Liver (tissue), 9 donors: Measurements from ENCODE around the gene PFKL. TPM values are rescaled to one million over a fixed set of nuclear protein-coding genes. Genes with fewer than 3 reads are reported as not detected.

ENCODE experiments used
- DNase-seq: peaks from one replicate; pipeline ENCODE4 v3.0.0-alpha.2; 2017; ENCODE audit warnings: low spot score
- H3K27ac ChIP-seq, 2 donors: one replicate each; pipeline ENCODE4 v1.7.0; 2013; ENCODE audit warnings: inconsistent platforms in 2 of 2, low read length in 2 of 2, control low read depth in 1 of 2, low read depth in 1 of 2, mild to moderate bottlenecking in 1 of 2
- H3K27me3 ChIP-seq, 4 donors: one replicate each; pipeline versions ENCODE4 v1.6.1 to v1.7.0; 2013; ENCODE audit warnings: low read length in 3 of 4, inconsistent platforms in 1 of 4, mild to moderate bottlenecking in 1 of 4, moderate library complexity in 1 of 4; ENCODE audit not compliant: control insufficient read depth in 4 of 4, insufficient read depth in 4 of 4
- H3K36me3 ChIP-seq, 4 donors: one replicate each; pipeline versions ENCODE4 v1.6.1 to v1.7.0; 2013; ENCODE audit warnings: low read length in 3 of 4, mild to moderate bottlenecking in 3 of 4, low read depth in 1 of 4, moderate library complexity in 1 of 4; ENCODE audit not compliant: control insufficient read depth in 4 of 4, insufficient read depth in 3 of 4
- H3K4me1 ChIP-seq, 4 donors: one replicate each; pipeline versions ENCODE4 v1.6.1 to v1.7.0; 2013; ENCODE audit warnings: low read length in 3 of 4, mild to moderate bottlenecking in 3 of 4, moderate library complexity in 1 of 4; ENCODE audit not compliant: control insufficient read depth in 4 of 4, insufficient read depth in 4 of 4
- H3K4me3 ChIP-seq, 3 donors: one replicate each; pipeline versions ENCODE4 v1.6.1 to v1.7.0; 2013; ENCODE audit warnings: low read length in 3 of 3, control low read depth in 1 of 3, low read depth in 1 of 3, mild to moderate bottlenecking in 1 of 3
- H3K9ac ChIP-seq, 2 donors: one replicate each; pipeline ENCODE4 v1.7.0; 2013; ENCODE audit warnings: low read length in 2 of 2, mild to moderate bottlenecking in 2 of 2, moderate library complexity in 2 of 2, control low read depth in 1 of 2, low read depth in 1 of 2
- H3K9me3 ChIP-seq, 4 donors: one replicate each; pipeline versions ENCODE4 v1.6.1 to v1.7.0; 2013; ENCODE audit warnings: low read length in 3 of 4; ENCODE audit not compliant: control insufficient read depth in 4 of 4
- ATF3 ChIP-seq: IDR thresholded peaks from 2 replicates; pipeline ENCODE4 v1.6.1; 2016; ENCODE audit warnings: antibody characterized with exemption
- CTCF ChIP-seq: fragments of 150-350 bp; IDR thresholded peaks from 2 replicates; pipeline ENCODE4 v1.5.1; 2017; ENCODE audit warnings: improper control_type of control experiment, low read depth, low read length; ENCODE audit not compliant: missing input control
- EGR1 ChIP-seq, 2 donors: IDR thresholded peaks; 2 replicates each; pipeline ENCODE4 v1.6.1; 2016 to 2018; ENCODE audit warnings: antibody characterized with exemption in 2 of 2, low read depth in 2 of 2
- JUND ChIP-seq, 2 donors: IDR thresholded peaks; 2 replicates each; pipeline ENCODE4 v1.6.1; 2016; ENCODE audit warnings: antibody characterized with exemption in 2 of 2
- MAX ChIP-seq: IDR thresholded peaks from 2 replicates; pipeline ENCODE4 v1.6.1; 2016; ENCODE audit warnings: antibody characterized with exemption
- NR2F2 ChIP-seq: IDR thresholded peaks from 2 replicates; pipeline ENCODE4 v1.6.1; 2016; ENCODE audit warnings: antibody characterized with exemption
- REST ChIP-seq: IDR thresholded peaks from 2 replicates; pipeline ENCODE4 v1.6.1; 2016; ENCODE audit warnings: antibody characterized with exemption, mild to moderate bottlenecking
- RXRA ChIP-seq, 2 donors: IDR thresholded peaks; 2 replicates each; pipeline ENCODE4 v1.6.1; 2017 to 2018; ENCODE audit warnings: antibody characterized with exemption in 2 of 2, mild to moderate bottlenecking in 1 of 2
- SP1 ChIP-seq: IDR thresholded peaks from 2 replicates; pipeline ENCODE4 v1.6.1; 2018; ENCODE audit warnings: antibody characterized with exemption, mild to moderate bottlenecking
- YY1 ChIP-seq: IDR thresholded peaks from 2 replicates; pipeline ENCODE4 v1.6.1; 2016; ENCODE audit warnings: antibody characterized with exemption, mild to moderate bottlenecking
- WGBS: extraction: QIAGEN DNeasy Blood & Tissue Kit; methylation state at CpG from one replicate; pipeline ENCODE4 v1.1.7; 2013; 5-methylcytosine and 5-hydroxymethylcytosine counted together
- polyA plus RNA-seq, 2 donors: library from polyadenylated mRNA; stranded (reverse) in 1 of 2; unstranded in 1 of 2; fragments of 200-250 nt in 1 of 2; fragments of >200 nt in 1 of 2; fragmentation: Nextera tagmentation in 1 of 2; extraction: Ambion mirVana in 1 of 2; gene quantifications; one replicate each; pipeline versions ENCODE4 v1.2.1 to v1.2.3, GENCODE V29; 2013 to 2015
- total RNA-seq, 2 donors: library from RNA; depleted of rRNA; stranded (reverse); fragments of >200 nt; gene quantifications; one replicate each; pipeline ENCODE4 v1.2.3, GENCODE V29; 2014
- donor health status: healthy.
- donor health status: healthy.
- donor health status: healthy.
- donor health status: healthy.
- donor health status: healthy.

The PFKL gene
- total and polyA plus RNA-seq, 4 donors = 48.1 to 98.4 (median 81.0) TPM

GRCh38 chr21:44327603-44327974 lies 27.7 kb downstream of the PFKL start (continued):
- TF ChIP-seq REST (no peak), JUND (IDR thresholded peaks at IDR 0.05) (no peak), YY1 (no peak), RXRA (IDR thresholded peaks at IDR 0.05) (no peak), NR2F2 (no peak), MAX (no peak)

- 91% methylated on average over 25 of the region's 25 CpGs for WGBS
Measured at GRCh38 chr21:44328242-44328895, 28.5 kb downstream of the PFKL start.

More at GRCh38 chr21:44328242-44328895, 28.5 kb downstream of the PFKL start:
- Histone ChIP-seq H3K36me3 (peaks cover 5 to 44% (median 20%) of the 10 kb centered on the region in 4 donors), H3K27ac (no peak overlapping the region), H3K9ac (no peak overlapping the region), H3K4me1 (no peaks in the 10 kb centered on the region), H3K27me3 (no peaks in the 10 kb centered on the region), H3K4me3 (no peak overlapping the region), H3K9me3 (no peaks in the 10 kb centered on the region)
- TF ChIP-seq ATF3 (no peak), EGR1 (IDR thresholded peaks at IDR 0.05; ENCODE audit: low read depth in 2 of 2) (no peak), MAX (no peak), CTCF (no peak), NR2F2 (no peak), SP1 (no peak), YY1 (no peak)
- no peak for DNase-seq
